AG08396 (cell line): ENCODE results near the gene PRAMEF2.
"Not testable (repeated sequence)": the region's sequence is repeated elsewhere in the genome, so short reads cannot be mapped to it uniquely, and the experiment has no call there.

Source experiments
- DNase-seq: peaks from one replicate; pipeline ENCODE4 v3.0.0; 2012; ENCODE audit warnings: low spot score, mixed read lengths

The PRAMEF2 gene, protein sequence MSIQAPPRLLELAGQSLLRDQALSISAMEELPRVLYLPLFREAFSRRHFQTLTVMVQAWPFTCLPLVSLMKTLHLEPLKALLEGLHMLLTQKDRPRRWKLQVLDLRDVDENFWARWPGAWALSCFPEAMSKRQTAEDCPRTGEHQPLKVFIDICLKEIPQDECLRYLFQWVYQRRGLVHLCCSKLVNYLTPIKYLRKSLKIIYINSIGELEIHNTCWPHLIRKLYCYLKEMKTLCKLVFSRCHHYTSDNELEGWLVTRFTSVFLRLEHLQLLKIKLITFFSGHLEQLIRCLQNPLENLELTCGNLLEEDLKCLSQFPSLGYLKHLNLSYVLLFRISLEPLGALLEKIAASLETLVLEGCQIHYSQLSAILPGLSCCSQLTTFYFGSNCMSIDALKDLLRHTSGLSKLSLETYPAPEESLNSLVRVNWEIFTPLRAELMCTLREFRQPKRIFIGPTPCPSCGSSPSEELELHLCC

DNA sequence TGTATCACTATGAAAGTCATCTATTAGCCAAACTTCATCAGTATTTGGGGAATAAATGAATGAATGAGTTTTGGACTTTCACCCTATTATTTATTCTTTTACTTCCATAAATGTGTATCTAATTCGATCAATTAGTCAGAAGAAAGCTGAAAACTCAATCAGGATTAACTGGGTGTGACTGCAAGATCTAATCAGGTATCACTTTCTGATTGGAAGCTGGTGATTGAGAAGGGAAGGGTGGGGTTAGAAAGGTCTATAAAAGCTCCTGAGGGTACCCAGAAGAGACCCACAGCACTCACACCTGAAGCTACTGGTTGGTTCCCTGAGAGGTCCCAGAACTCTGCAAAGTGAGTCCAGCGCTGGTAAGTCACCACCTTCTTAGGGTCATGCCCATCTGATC is at the start of gene PRAMEF2:
Gene PRAMEF2, plus strand, starts transcription at position 301 of the 400 bp plus-strand sequence. CDS start 1,924 bp downstream, outside the sequence.
- not testable (repeated sequence) for DNase-seq

DNA sequence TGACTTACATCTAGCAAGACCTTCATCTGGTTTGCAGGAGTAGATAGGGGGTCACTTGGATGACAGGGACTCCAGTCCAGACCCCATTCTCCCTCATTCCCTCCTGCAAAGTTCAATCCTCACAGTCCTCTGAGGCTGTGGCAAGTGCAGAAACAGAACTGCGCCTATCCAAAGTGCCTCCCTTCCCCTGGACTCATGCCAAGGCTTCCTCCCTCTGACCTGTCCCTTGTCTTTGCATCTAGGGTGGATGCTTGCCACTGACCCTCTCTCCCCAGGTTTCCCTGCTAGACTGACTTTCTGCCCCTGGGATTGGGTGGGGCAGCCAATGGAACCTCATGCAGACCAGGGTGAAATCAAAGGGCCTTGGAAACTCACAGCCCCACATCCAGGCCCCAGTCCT is 47.0 kb upstream of the PRAMEF2 start:
- DNase-seq: no peak

DNA sequence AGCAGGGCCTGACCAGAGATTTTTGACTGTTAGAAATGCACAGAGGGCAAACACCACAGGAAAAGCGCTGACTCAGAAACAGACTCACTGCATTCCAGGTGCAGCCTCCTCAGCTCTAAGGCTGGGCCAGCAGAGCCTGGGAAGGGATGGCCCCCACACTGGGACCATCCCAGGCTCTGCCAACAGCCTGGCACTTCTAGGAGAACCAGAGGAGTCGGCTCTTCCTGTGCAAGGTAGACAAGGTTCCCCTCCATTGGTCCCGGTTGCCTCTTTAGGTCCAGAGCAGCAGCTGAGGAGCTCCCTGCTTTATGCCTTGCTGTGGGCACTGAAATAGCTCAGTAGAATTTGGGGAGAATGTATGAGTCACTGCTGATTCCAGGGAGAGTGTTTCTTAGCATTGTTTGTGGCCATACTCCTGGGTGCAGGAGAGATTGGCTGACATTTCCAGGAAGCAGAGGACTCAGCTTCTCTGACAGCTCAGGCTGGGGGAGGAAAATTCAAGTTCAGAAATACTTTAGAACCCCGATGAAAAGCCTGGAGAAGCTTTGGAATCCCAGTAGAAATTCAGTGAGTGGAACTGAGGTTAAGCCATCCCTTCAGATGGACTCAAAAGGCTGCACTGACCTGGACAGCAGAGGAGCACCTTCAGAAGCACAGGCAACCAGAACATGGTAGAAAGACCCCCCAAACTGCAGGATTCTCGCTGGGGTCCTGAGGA is 46.0 kb upstream of the PRAMEF2 start:
- DNase-seq: no peak

DNA sequence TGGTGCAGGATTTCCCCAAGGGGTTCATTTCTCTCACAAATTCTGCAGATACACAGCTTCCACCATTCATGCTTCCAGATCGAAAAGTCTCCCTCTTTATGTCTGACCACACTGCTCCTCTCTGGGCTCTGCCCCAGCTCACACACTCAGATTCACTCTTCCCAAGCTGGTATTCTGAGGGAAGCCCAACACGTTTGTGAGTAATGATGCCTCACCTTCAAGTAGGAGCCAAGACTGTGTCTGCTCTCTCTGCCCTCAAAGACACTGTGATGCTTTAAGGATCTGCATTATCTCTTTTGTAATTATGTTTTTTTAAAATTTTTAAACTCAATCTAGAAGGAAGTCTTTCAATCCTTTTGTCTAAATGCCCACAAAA is 45.5 kb upstream of the PRAMEF2 start:
- no peak for DNase-seq

DNA sequence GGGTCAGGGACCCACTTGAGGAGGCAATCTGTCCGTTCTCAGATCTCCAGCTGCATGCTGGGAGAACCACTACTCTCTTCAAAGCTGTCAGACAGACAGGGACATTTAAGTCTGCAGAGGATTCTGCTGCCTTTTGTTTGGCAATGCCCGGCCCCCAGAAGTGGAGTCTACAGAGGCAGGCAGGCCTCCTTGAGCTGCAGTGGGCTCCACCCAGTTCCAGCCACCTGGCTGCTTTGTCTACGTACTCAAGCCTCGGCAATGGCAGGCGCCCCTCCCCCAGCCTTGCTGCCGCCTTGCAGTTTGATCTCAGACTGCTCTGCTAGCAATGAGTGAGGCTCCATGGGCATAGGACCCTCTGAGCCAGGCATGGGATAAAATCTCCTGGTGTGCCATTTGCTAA is 37.8 kb upstream of the PRAMEF2 start:
- not testable (repeated sequence) for DNase-seq

DNA sequence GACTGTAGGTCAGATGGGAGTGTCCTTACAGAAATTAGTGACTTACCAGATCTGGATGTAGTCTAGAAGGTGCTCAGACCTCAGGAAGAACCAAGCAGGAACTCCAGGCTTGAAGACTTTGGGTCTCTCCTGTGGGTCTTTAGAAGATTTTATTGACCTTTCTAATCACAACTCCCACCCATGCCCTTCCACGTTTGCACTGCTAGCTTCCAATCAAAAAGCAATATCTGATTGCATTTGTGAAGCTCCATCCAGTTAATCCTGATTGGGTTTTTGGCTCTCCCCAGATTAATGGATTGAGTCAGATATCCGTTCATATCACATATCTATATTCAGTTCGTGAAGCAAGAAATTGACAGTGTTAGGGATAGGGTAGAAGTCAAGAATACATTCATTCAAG is 25.6 kb upstream of the PRAMEF2 start, which contains the start of gene PRAMEF11:
Gene PRAMEF11, minus strand, starts transcription at position 101 of the 400 bp plus-strand sequence. CDS start 2,621 bp downstream, outside the sequence.
- not testable (repeated sequence) for DNase-seq

DNA sequence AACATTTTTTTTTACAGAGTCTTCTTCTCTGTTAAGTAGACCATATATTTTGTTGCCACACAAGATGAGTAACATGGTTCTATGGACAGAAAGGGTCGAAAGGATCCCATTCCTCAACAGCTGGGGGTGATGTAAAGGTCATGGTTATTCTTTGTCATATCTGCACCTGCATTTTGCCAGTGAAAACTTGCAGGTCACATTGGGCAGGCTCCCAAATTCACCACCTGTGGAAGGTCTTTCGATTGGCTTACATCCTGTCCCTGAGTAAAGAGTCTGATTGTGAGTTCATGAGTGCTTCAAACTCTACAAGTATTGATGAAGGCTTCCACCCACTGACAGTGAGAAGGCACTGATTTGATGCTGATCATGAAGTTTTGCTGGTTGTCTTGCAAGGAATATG is 23.6 kb upstream of the PRAMEF2 start:
- not testable (repeated sequence) for DNase-seq

DNA sequence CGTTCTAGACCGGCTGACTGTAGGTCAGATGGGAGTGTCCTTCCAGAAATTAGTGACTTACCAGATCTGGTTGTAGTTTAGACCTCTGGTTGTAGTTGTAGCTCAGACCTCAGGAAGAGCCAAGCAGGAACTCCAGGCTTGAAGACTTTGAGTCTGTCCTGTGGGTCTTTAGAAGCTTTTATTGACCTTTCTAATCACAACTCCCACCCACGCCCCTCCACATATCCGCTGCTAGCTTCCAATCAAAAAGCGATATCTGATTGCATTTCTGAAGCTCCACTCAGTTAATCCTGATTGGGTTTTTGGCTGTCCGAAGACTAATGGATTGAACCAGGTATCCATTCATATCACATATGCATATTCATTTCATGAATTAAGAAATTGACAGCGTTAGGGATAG is 8.3 kb upstream of the PRAMEF2 start, which contains the start of gene HNRNPCL1:
Gene HNRNPCL1, minus strand, starts transcription at position 101 of the 400 bp plus-strand sequence. CDS start 431 bp downstream, outside the sequence.
- not testable (repeated sequence) for DNase-seq

DNA sequence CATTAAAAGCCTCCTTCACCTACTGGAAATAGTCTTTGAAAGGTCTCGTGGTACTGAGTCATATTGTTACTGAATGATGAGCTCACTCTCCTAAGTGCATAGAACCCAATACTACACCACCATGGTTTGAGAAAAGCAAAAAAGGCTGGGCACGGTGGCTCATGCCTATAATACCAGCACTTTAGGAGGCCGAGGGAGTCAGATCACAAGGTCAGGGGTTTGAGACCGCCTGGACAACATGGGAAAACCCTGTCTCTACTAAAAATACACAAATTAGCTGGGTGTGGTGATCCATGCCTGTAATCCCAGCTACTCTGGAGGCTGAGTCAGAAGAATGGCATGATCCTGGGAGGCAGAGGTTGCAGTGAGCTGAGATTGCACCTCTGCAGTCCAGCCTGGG is 5.1 kb upstream of the PRAMEF2 start:
- peak; percentile 5 for DNase-seq

DNA sequence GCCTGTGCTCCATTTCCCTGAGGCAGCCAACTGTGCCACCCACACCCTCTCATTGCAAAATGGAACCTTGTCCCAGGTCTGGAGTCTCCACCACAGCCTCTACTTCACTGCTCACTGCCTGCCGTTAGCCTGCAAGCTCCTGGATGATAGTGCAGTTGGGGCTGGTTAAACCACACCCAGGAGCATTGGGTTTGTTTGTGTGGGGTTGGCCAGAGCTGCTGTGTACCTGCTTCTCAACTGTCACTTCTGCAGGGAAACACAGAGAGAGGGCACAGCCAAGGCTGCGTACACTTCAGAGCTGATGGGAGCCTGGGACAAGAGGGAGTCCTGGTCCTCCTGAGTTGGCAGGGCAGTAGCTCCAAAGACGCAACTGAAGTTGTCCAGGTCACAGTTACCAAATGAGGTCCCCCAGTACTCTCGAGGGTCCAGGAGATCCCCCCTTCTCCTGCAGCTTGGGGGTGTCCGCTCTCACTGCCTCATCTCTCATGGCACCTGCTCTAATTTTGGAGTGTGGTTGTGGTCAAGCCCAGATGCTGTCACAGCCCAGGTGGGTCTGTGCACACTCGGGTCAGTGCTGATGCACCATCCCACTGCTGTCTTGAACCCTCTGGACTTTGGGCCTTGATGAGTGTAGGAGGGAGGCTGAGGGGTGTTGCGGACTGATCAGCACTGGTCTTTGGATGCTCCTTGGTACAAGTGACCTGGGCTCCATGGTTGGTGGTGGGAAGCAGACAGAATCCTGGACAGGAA is 6.4 kb downstream of the PRAMEF2 start:
- DNase-seq: not testable (repeated sequence)

DNA sequence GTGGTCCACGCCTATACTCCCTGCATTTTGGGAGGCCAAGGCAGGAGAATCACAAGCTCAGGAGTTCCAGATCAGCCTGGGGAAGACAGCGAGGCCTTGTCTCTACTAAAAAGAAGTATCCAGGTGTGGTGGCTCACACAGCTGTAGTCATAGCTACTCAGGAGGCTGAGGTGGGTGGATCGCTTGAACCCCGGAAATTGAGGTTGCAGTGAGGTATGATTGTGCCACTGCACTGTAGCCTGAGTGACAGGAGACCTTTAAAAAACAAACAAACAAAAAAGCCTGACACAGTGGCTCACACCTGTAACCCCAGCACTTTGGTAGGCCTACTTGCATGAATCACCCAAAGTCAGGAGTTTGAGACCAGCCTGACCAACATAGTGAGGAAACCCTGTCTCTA is 21.6 kb downstream of the PRAMEF2 start:
- DNase-seq: not testable (repeated sequence)

DNA sequence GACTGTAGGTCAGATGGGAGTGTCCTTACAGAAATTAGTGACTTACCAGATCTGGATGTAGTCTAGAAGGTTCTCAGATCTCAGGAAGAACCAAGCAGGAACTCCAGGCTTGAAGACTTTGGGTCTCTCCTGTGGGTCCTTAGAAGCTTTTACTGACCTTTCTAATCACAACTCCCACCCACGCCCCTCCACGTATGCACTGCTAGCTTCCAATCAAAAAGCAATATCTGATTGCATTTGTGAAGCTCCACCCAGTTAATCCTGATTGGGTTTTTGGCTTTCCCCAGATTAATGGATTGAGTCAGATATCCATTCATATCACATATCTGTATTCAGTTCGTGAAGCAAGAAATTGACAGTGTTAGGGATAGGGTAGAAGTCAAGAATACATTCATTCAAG is 29.2 kb downstream of the PRAMEF2 start, which contains the start of gene PRAMEF4:
Gene PRAMEF4, minus strand, starts transcription at position 101 of the 400 bp plus-strand sequence. CDS start 2,807 bp downstream, outside the sequence.
- not testable (repeated sequence) for DNase-seq

DNA sequence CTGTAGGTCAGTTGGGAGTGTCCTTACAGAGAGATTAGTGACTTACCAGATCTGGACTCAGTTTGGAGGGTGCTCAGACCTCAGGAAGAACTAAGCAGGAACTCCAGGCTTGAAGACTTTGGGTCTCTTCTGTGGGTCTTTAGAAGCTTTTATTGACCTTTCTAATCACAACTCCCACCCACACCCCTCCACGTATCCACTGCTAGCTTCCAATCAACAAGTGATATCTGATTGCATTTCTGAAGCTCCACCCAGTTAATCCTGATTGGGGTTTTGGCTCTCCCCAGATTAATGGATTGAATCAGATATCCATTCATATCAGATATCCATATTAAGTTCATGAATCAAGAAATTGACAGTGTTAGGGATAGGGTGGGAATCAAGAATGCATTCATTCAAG is 41.3 kb downstream of the PRAMEF2 start, which contains the start of gene PRAMEF10:
Gene PRAMEF10, minus strand, starts transcription at position 101 of the 400 bp plus-strand sequence. CDS start 2,423 bp downstream, outside the sequence.
- DNase-seq: not testable (repeated sequence)

DNA sequence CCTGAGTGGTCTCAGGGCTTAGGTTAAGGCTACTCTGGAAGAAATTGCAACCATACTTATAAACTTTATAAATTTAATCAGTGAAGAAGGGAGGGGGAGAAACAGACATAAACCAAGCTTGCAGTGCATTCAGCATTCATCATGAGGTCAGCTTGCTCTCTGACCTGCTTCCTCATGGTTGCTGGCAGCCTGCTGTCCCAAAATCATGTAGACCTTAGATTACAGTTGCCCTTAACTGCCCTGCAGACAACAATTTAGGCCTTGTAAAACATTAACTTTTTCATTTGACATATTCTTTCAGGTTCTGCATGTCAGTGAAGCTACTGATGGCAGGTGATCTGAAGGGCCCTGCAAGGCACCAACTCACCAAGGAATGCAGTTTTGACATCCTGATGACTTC is 42.3 kb downstream of the PRAMEF2 start:
- not testable (repeated sequence) for DNase-seq

DNA sequence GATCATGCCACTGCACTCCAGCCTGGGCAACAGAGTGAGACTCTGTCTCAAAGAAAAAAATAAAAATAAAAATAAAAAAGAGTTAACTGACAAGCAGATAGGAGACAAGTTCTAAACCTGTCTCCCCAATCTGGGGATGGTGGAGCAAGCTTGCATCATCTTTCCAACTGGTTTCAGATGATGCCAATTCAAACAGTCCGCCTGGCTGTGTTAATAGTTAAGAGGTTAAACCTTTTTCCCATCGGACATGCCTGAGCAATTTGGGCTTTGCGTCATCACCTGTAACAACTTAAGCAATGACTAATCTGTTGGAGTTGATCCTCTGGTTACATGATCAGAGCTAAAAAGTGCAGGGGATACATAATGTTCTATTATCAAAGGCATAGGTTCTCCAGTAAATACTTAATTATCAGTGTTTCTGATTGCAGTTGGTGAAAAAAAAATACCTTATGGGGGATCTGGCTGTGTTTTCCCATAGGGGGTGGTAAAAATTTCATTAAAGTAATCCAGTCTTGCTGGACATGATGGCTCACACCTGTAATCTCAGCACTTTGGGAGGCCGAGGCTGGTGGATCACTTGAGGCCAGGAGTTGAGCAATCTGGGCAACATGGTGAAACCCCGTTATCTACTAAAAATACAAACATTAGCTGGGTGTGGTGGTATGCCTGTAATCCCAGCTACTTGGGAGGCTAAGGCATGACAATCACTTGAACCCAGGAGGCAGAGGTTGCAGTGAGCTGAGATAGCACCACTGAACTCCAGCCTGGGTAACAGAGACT is 47.1 kb downstream of the PRAMEF2 start:
- DNase-seq: not testable (repeated sequence)
